Right lobe of liver (tissue), 6 donors: Measurements from ENCODE around the gene BICD2. TPM values are rescaled to one million over a fixed set of nuclear protein-coding genes. Genes with fewer than 3 reads are reported as not detected.
A peak's percentile ranks its signal among the peaks of the same experiment; 100 is the strongest.

ENCODE experiments used
- ATAC-seq, 4 donors: fragments of 200-7000 bp; cut with Tn5 transposase; one replicate each; pipeline ENCODE4 v1.9.1; 2020; ENCODE audit warnings: mild to moderate bottlenecking in 4 of 4, moderate library complexity in 4 of 4
- DNase-seq, 3 donors: peaks; one replicate each; pipeline ENCODE4 v3.0.0-alpha.2; 2020
- H3K27ac ChIP-seq, 3 donors: fragments of 200-600 bp; one replicate each; pipeline ENCODE4 v1.8.0; 2022
- H3K27me3 ChIP-seq, 2 donors: fragments of 200-600 bp; one replicate each; pipeline ENCODE4 v1.8.0; 2022
- H3K36me3 ChIP-seq, 4 donors: fragments of 200-600 bp; sonication (generic) in 1 of 4; one replicate each; pipeline versions ENCODE4 v1.5.1 to v1.8.0; 2017 to 2022; ENCODE audit warnings: control low read depth in 1 of 4
- H3K4me1 ChIP-seq, 4 donors: fragments of 200-600 bp; sonication (generic) in 1 of 4; one replicate each; pipeline versions ENCODE4 v1.5.1 to v1.8.0; 2017 to 2022; ENCODE audit warnings: control low read depth in 1 of 4
- H3K4me3 ChIP-seq, 3 donors: fragments of 200-600 bp; one replicate each; pipeline ENCODE4 v1.8.0; 2022
- H3K9me3 ChIP-seq, 4 donors: fragments of 200-600 bp; sonication (generic) in 1 of 4; one replicate each; pipeline versions ENCODE4 v1.5.1 to v1.8.0; 2017 to 2022; ENCODE audit warnings: control low read depth in 1 of 4
- POLR2A ChIP-seq: fragments of 450-650 bp; IDR thresholded peaks from one replicate; pipeline ENCODE4 v1.6.1; 2017; ENCODE audit warnings: antibody characterized with exemption, mild to moderate bottlenecking
- WGBS: methylation state at CpG from one replicate; pipeline ENCODE4 v1.1.6; 2018; ENCODE audit warnings: low coverage, low lambda C conversion rate; ENCODE audit not compliant: insufficient coverage; ENCODE audit errors: missing lambda C conversion rate; 5-methylcytosine and 5-hydroxymethylcytosine counted together
- intact Hi-C, 2 donors: fragments of 100-400 bp; cut with DNase I; formaldehyde crosslinking; loops; one replicate each; pipeline versions ENCODE4 v1.11.2 to v1.14.1; 2022
- total RNA-seq, 6 experiments: library from RNA; depleted of rRNA in 2 of 6; stranded (reverse); fragments of >200 nt in 2 of 6; fragmentation: NEBNext Ultra II Directional in 3 of 6; extraction: Animal tissue kit (Norgen Biotek cat#: 25700) in 3 of 6; gene quantifications; one replicate each; pipeline versions ENCODE4 v1.1.0 to v1.2.4, GENCODE V29; 2016 to 2023
- TF ChIP-seq, protein P1 (sequence below), 4 donors: fragments of 200-600 bp in 3 of 4; fragments of 450-650 bp in 1 of 4; IDR thresholded peaks; one replicate each; pipeline versions ENCODE4 v1.5.1 to v1.8.0; 2016 to 2022; ENCODE audit warnings: antibody characterized with exemption in 4 of 4, mild to moderate bottlenecking in 2 of 4
- donor health status: DM: no; HTN: yes; CAD: no.
- donor health status: DM: no; HTN: no; CAD: no.
- donor health status: DM: no; HTN: no; CAD: no.
- donor health status: DM: no; HTN: yes; CAD: no.
- donor health status: DM: no; HTN: yes; CAD: no.

The BICD2 gene
- total RNA-seq, 6 experiments from 2014 or later: 6.3 to 14.9 (median 9.8) TPM

DNA sequence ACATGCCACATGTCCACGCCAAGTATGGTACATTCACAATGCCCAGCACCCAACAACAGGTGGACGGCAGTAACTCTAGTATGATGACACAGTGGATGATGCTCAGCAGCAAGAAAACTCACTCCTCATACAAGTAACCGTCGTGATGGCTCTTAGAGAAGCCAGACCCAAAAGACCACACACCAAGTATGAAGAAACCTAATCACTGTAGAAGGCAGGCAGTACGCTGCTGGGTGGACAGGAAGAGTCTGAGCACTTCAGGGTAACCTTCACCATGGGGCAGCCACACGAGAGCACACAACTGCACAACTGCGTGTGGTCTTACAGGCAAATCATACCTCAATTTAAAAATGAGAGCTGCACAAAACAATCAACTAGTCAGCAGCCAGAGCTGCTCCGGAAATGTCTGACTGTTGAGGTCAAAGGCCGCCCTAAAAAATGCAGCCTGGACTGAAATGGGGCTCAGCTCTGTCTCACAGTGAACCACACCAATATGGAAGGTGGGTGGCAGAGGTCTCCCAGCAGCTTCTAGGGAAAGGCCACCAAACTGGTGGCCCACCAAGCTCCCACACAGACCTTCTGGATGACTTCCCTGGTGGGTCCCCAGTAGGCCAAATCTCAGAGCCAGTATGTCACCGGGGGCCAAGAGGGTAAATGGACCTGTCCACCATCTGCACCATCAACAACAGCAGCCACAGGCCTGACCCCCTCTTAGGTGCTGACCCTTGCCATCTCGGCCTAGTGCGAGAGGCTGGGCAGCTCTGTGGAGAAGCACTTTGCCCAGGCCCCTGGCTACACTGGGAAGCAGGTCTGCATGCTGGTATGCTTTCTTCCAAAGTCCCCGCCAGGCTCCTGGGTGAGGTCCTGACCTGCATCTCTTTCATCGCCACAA is 17.8 kb downstream of the BICD2 start:
- H3K36me3 ChIP-seq: no peaks in the 10 kb centered on the region
- peak in 1 of 3 donors; percentile 39 for DNase-seq
- H3K9me3 ChIP-seq: no peaks in the 10 kb centered on the region
- H3K4me1 ChIP-seq: peaks cover 0 to 8% (median 0%) of the 10 kb centered on the region in 4 donors
- intact Hi-C loops: no loop called here
- no peaks in the 10 kb centered on the region for H3K27me3 ChIP-seq
- H3K27ac ChIP-seq: peak overlapping the region in 1 of 3 donors; percentile 9
- H3K4me3 ChIP-seq: no peak overlapping the region
- TF ChIP-seq, protein P1, sequence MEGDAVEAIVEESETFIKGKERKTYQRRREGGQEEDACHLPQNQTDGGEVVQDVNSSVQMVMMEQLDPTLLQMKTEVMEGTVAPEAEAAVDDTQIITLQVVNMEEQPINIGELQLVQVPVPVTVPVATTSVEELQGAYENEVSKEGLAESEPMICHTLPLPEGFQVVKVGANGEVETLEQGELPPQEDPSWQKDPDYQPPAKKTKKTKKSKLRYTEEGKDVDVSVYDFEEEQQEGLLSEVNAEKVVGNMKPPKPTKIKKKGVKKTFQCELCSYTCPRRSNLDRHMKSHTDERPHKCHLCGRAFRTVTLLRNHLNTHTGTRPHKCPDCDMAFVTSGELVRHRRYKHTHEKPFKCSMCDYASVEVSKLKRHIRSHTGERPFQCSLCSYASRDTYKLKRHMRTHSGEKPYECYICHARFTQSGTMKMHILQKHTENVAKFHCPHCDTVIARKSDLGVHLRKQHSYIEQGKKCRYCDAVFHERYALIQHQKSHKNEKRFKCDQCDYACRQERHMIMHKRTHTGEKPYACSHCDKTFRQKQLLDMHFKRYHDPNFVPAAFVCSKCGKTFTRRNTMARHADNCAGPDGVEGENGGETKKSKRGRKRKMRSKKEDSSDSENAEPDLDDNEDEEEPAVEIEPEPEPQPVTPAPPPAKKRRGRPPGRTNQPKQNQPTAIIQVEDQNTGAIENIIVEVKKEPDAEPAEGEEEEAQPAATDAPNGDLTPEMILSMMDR (IDR thresholded peaks at IDR 0.05): no peak
- TF ChIP-seq POLR2A: no peak
- peak; percentile 33 to 67 (median 54) for ATAC-seq
- 65% methylated on average over 6 of the region's 14 CpGs for WGBS

DNA sequence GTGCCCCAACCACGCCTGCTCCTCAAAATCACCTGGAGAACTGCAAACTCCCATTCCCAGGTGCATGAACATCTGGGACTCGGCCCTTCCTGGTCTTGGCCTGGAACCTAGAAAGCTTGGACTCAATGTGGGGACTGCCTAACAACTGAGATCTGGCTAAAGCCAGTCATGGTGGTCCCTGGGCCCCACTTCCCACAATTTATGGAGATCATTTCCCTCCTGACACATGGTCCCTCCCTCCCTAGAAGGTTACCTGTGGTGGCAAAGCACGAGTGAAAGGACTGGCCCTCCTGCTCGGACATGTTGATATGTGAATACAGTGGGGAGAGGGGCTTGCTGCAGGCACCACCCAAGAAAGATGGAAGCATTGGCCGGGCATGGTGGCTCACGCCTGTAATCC is 18.8 kb downstream of the BICD2 start:
- no peaks in the 10 kb centered on the region for H3K9me3 ChIP-seq
- H3K4me1 ChIP-seq: peaks cover 0 to 12% (median 0%) of the 10 kb centered on the region in 4 donors
- no peaks in the 10 kb centered on the region for H3K36me3 ChIP-seq
- TF ChIP-seq POLR2A: no peak
- TF ChIP-seq, protein P1 (IDR thresholded peaks at IDR 0.05): no peak
- DNase-seq (peak in 1 of 3 donors; percentile 17), ATAC-seq (no peak)
- WGBS: 62% methylated on average over 3 of the region's 6 CpGs
- no peak overlapping the region for H3K27ac ChIP-seq
- no peaks in the 10 kb centered on the region for H3K27me3 ChIP-seq
- no peak overlapping the region for H3K4me3 ChIP-seq
- intact Hi-C loops: no loop called here

GRCh38 chr9:92745331-92745730 is 19.3 kb downstream of the BICD2 start:
- Histone ChIP-seq H3K27me3 (no peaks in the 10 kb centered on the region), H3K36me3 (no peaks in the 10 kb centered on the region), H3K4me1 (peaks cover 0 to 16% (median 0%) of the 10 kb centered on the region in 4 donors), H3K27ac (no peak overlapping the region), H3K9me3 (no peaks in the 10 kb centered on the region), H3K4me3 (no peak overlapping the region)
- no peak for TF ChIP-seq POLR2A
- TF ChIP-seq, protein P1 (IDR thresholded peaks at IDR 0.05): no peak
- peak in 1 of 3 donors; percentile 23 for DNase-seq
- intact Hi-C loops: no loop called here
- no peak for ATAC-seq
- 90% methylated on average over 2 of the region's 4 CpGs for WGBS

GRCh38 chr9:92740969-92741368 is 23.7 kb downstream of the BICD2 start:
- TF ChIP-seq, protein P1 (IDR thresholded peaks at IDR 0.05): no peak
- TF ChIP-seq POLR2A: no peak
- 50% methylated on average over 2 of the region's 3 CpGs for WGBS
- no peak for ATAC-seq
- Histone ChIP-seq H3K4me1 (peaks cover 0 to 8% (median 0%) of the 10 kb centered on the region in 4 donors), H3K9me3 (no peaks in the 10 kb centered on the region), H3K4me3 (no peak overlapping the region), H3K27me3 (no peaks in the 10 kb centered on the region), H3K36me3 (no peaks in the 10 kb centered on the region), H3K27ac (peak overlapping the region in 2 of 3 donors; percentile 52 to 63)
- intact Hi-C loops: no loop called here
- peak in 1 of 3 donors; percentile 2 for DNase-seq
